Activated CD4-positive, alpha-beta memory T cell treated with anti-CD3 and anti-CD28 coated beads, Interleukin-2, amount 10 ng/mL, durations not matched to agents 7 days and 5 days (primary cell): Measurements from ENCODE around the gene ETNPPL. TPM values are rescaled to one million over a fixed set of nuclear protein-coding genes. Genes with fewer than 3 reads are reported as not detected.

Experiments used
- CTCF ChIA-PET: fragments of 350-600 bp; sonication (Branson Sonifier 250); formaldehyde crosslinking; loops from one replicate; lab custom pipeline; 2021; ENCODE audit warnings: antibody characterized with exemption, inconsistent platforms; lab: Charles Lee
- POLR2A ChIA-PET: fragments of 350-600 bp; sonication (Branson Sonifier 250); formaldehyde crosslinking; loops from one replicate; lab custom pipeline; 2021; ENCODE audit warnings: antibody characterized with exemption; lab: Charles Lee
- DNase-seq: peaks from one replicate; pipeline ENCODE4 v3.0.0-alpha.2; 2020
- H3K27ac Mint-ChIP-seq: one replicate; pipeline ENCODE4 v1.8.0; 2021; ENCODE audit warnings: mild to moderate bottlenecking, mixed read lengths
- H3K27me3 Mint-ChIP-seq: one replicate; pipeline ENCODE4 v1.8.0; 2021; ENCODE audit warnings: mixed read lengths
- H3K36me3 Mint-ChIP-seq: one replicate; pipeline ENCODE4 v1.8.0; 2021; ENCODE audit warnings: low read depth, mixed read lengths
- H3K4me1 Mint-ChIP-seq: one replicate; pipeline ENCODE4 v1.8.0; 2021; ENCODE audit warnings: mixed read lengths
- H3K4me3 Mint-ChIP-seq: one replicate; pipeline ENCODE4 v1.8.0; 2021; ENCODE audit warnings: mild to moderate bottlenecking, mixed read lengths
- H3K9me3 Mint-ChIP-seq: one replicate; pipeline ENCODE4 v1.8.0; 2021; ENCODE audit warnings: mixed read lengths
- total RNA-seq, 2 experiments: library from RNA; stranded (reverse); gene quantifications; one replicate each; pipeline ENCODE4 v1.2.3, GENCODE V29; 2021

Gene ETNPPL
- total RNA-seq, 2 experiments from 2014 or later, result not detected

DNA sequence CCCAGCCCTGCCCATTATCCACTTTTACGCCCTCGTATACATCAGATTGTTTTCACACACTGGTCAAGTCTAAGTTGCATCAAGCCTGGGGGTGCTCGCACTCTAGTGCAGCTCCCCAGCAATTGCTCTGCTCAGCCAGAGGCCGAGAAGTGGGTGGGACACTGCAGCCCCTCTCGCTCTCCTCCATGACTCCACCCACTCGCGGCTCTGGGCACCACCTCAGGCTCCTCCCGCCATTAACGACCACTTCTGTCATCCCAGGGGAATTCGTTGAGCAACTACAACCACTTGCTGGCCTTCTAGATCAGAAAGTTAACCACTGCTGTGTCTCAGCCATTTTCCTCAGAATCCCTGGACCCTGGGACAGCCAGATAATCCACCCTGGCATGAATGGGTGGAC is 53.6 kb downstream of the ETNPPL start:
- ChIA-PET POLR2A (no interaction called here), CTCF (no interaction called here)
- H3K4me3 Mint-ChIP-seq, result no peak overlapping the region
- no peak for DNase-seq
- H3K27ac Mint-ChIP-seq, result no peak overlapping the region
- no peaks in the 10 kb centered on the region for H3K27me3 Mint-ChIP-seq
- no peaks in the 10 kb centered on the region for H3K9me3 Mint-ChIP-seq
- H3K36me3 Mint-ChIP-seq, result no peaks in the 10 kb centered on the region
- H3K4me1 Mint-ChIP-seq, result no peaks in the 10 kb centered on the region

DNA sequence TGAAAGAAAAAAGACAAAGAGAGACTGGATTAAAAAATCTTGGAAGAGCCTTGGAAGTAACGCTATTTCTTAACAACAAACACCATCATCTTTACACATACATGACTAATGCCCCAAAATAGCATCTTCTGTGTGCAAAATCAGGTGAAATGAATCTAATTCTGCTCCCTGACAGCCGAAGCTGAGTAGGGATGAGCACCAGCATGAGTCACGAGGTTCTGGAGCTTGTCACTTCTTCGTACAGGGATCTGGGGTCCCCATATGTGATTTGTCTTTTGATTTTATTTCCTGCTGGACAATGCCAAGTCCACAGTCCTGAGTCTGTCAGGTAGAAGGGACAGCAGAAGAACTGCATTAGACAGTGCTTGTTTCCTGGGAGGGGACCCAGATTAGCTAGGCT is 56.6 kb downstream of the ETNPPL start:
- peaks cover 13% of the 10 kb centered on the region for H3K4me1 Mint-ChIP-seq
- CTCF ChIA-PET, result no interaction called here
- no peak overlapping the region for H3K27ac Mint-ChIP-seq
- no peak for DNase-seq
- H3K9me3 Mint-ChIP-seq, result no peaks in the 10 kb centered on the region
- H3K27me3 Mint-ChIP-seq, result no peaks in the 10 kb centered on the region
- POLR2A ChIA-PET, result no interaction called here
- H3K36me3 Mint-ChIP-seq, result no peaks in the 10 kb centered on the region
- H3K4me3 Mint-ChIP-seq, result no peak overlapping the region

DNA sequence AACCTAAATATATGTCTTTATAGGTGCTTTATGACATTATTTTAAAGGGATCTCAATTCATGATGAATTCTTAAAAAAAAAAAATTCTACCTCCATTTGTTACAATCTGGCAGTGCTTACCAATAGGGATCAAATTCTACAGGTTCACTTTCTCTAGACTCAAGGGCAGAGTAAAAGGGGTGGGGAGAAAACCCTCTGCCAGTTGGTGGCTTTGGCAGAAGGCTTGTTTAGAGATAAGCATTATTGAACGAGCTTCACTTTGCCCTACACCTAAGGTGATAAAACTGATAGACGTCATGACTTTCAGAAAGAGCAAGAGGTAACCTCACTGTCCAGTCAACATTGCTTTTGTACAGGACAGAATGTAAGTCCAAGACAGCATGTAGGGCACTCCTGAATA is 58.9 kb downstream of the ETNPPL start:
- no peaks in the 10 kb centered on the region for H3K9me3 Mint-ChIP-seq
- no peaks in the 10 kb centered on the region for H3K36me3 Mint-ChIP-seq
- no peak for DNase-seq
- CTCF ChIA-PET, result no interaction called here
- POLR2A ChIA-PET, result interaction anchor here (0.7 kb wide), 1 partner anchor 844 kb away, joined by 4 read pairs; no protein-coding TSS in a partner anchor
- peaks cover 3% of the 10 kb centered on the region for H3K27me3 Mint-ChIP-seq
- H3K4me3 Mint-ChIP-seq, result no peak overlapping the region
- H3K4me1 Mint-ChIP-seq, result peaks cover 13% of the 10 kb centered on the region
- H3K27ac Mint-ChIP-seq, result no peak overlapping the region

DNA sequence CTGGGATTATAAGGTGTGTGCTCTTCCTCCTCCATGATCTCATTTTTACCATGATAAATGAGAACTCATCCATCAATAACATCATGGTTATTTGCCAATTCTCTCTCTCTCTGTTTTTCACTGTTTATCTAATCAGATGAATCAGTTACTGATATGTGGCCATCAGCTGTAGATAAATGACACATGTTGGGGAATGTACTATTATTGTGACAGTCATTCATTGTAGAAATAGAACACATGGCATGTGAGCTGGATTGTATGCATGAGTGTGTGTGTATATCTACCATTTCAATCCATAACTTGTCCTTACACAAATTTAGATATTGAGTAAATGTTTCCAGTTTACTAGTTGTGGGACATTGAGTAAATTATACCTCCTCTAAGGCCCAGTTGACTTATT is 59.5 kb downstream of the ETNPPL start:
- peaks cover 13% of the 10 kb centered on the region for H3K4me1 Mint-ChIP-seq
- peaks cover 3% of the 10 kb centered on the region for H3K27me3 Mint-ChIP-seq
- DNase-seq, result no peak
- H3K27ac Mint-ChIP-seq, result no peak overlapping the region
- no peaks in the 10 kb centered on the region for H3K36me3 Mint-ChIP-seq
- ChIA-PET POLR2A (no interaction called here), CTCF (no interaction called here)
- H3K4me3 Mint-ChIP-seq, result no peak overlapping the region
- no peaks in the 10 kb centered on the region for H3K9me3 Mint-ChIP-seq

DNA sequence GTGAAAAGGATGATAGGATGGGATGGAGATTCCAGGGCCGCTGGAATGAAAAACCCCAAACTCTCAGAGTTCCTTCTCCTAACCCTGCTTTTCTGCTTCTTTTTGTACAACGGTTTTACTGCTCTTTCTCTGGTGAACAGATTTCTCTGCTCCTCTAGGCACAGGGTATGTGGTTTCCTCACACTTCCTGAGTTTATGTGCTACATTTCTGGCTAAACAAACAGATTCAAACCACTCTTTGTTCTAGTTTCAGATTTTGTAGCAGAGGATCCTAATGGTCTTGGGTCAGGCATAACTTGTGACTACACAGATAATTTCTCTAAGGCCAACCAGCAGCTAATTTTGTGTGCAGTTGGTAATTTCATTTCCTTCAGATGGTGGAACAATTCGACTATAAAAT is 59.9 kb downstream of the ETNPPL start:
- H3K4me1 Mint-ChIP-seq, result peaks cover 13% of the 10 kb centered on the region
- peaks cover 3% of the 10 kb centered on the region for H3K27me3 Mint-ChIP-seq
- CTCF ChIA-PET, result no interaction called here
- POLR2A ChIA-PET, result no interaction called here
- DNase-seq, result no peak
- no peaks in the 10 kb centered on the region for H3K9me3 Mint-ChIP-seq
- no peaks in the 10 kb centered on the region for H3K36me3 Mint-ChIP-seq
- H3K4me3 Mint-ChIP-seq, result no peak overlapping the region
- H3K27ac Mint-ChIP-seq, result no peak overlapping the region

DNA sequence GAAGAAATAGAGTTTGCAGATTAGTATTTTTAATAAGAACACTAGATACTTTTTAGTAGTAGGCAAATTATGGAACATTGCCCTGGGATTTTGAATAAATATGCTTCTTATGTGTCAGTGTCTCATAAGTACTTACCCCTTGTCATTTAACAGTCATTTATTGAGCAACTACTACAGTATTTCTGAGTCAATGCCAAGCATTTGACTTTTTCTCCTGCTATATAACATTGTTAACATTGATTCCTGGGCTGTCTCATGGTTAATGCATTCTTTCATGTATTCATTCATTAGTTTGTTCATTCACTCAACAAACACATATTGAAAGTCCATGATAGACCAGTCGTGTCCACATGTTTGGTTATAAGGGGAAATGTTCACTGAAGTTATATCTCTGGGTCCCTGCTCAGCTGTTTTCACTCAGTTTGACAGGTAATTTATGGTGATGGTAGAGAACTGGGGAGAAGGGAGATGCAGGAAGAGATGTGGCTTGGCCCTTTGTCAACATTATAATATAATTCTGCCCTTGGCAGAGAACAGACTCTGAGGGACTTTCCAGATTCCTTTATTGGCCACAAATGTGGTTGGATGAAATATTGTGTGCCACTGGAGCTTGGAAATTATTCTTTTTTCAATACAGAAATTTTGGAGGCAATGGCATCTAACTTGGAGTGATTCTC is 62.6 kb downstream of the ETNPPL start:
- POLR2A ChIA-PET, result no interaction called here
- Mint-ChIP-seq H3K27me3 (peaks cover 3% of the 10 kb centered on the region), H3K36me3 (no peaks in the 10 kb centered on the region), H3K4me1 (peaks cover 13% of the 10 kb centered on the region), H3K4me3 (no peak overlapping the region), H3K9me3 (no peaks in the 10 kb centered on the region), H3K27ac (no peak overlapping the region)
- CTCF ChIA-PET, result interaction anchor here (0.6 kb wide), 1 partner anchor 27 kb away, joined by 3 read pairs; no protein-coding TSS in a partner anchor
- no peak for DNase-seq

DNA sequence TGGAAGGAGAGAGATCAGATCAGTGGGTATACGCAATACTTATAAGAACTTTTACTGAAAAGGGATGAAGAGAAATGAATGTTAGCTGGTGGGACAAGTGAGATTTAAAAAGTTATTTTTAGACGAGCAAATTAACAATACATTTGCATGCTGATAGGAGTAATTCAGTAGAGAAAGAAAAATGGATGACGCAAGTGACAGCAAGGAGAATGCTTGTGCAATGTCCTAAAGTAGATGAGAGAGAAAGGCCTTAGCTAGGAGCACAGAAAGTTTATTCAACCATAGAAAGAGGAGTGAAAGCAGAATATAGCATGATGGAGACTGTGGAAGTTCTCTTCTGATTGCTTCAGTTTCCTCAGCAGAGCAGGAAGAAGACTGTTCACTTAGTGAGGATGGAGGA is 66.7 kb downstream of the ETNPPL start:
- H3K27me3 Mint-ChIP-seq, result peaks cover 3% of the 10 kb centered on the region
- CTCF ChIA-PET, result no interaction called here
- H3K27ac Mint-ChIP-seq, result no peak overlapping the region
- no peaks in the 10 kb centered on the region for H3K36me3 Mint-ChIP-seq
- no peaks in the 10 kb centered on the region for H3K4me1 Mint-ChIP-seq
- POLR2A ChIA-PET, result no interaction called here
- no peak overlapping the region for H3K4me3 Mint-ChIP-seq
- no peak for DNase-seq
- no peaks in the 10 kb centered on the region for H3K9me3 Mint-ChIP-seq

DNA sequence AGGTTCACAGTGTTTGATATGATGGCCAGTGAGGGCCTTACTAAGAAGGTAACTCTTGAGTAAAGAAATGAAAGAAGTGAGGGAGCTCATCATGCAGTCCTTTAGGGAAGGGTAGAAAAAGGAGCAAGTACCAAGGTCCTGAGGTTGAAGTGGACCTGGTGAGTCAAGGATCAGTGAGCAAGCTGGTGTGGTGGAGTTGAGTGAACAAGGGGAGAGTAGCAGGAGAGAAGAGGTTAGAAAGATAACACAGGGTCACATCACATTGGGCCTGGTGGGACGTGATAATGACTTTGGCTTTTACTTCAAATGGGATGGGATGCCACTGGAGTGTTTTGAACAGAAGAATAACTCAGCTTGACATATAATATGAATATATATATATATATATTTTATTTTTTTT is 67.8 kb downstream of the ETNPPL start:
- no peak overlapping the region for H3K4me3 Mint-ChIP-seq
- ChIA-PET POLR2A (no interaction called here), CTCF (no interaction called here)
- no peak overlapping the region for H3K27ac Mint-ChIP-seq
- peaks cover under 1% of the 10 kb centered on the region for H3K27me3 Mint-ChIP-seq
- no peaks in the 10 kb centered on the region for H3K4me1 Mint-ChIP-seq
- no peaks in the 10 kb centered on the region for H3K36me3 Mint-ChIP-seq
- no peaks in the 10 kb centered on the region for H3K9me3 Mint-ChIP-seq
- DNase-seq, result no peak

DNA sequence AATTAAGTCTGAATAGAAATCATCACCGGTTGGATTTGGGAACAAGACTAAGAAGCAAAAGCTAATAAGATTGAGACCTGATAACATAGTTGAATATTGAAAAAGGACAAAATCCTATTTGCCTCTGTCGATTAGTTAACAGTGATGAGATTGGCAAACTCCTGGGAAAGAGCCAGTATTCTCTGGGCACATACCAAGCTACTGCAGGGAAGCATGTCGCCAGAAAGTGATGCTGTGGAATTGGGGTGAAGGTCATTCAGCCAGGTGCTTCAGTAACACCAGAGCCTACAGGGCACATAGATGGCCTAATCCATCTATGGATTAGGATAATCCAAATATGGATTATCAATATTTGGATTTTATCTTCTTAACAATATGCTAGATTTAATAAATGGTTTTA is 68.4 kb downstream of the ETNPPL start:
- Mint-ChIP-seq H3K9me3 (no peaks in the 10 kb centered on the region), H3K27me3 (no peaks in the 10 kb centered on the region), H3K4me3 (no peak overlapping the region), H3K36me3 (no peaks in the 10 kb centered on the region), H3K27ac (no peak overlapping the region), H3K4me1 (no peaks in the 10 kb centered on the region)
- ChIA-PET POLR2A (no interaction called here), CTCF (no interaction called here)
- no peak for DNase-seq

DNA sequence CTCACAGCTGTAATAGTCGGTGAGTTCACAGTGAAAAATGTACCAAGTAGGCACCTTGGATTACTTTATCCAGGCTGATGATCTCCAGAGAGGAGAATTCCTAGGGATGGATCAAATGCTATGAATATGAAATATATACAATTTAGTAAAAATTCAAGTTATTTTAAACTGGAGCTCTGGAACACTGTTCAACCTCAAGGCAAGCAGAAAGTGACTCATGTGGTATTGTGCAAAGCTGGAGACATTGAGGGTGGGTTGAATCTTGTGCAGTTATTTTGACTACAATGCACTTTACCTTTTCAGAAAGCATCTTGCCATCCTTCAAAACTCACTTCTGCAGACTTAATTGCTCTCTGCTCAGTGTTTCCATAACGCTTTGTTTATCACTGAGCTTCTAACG is 69.0 kb downstream of the ETNPPL start:
- no peaks in the 10 kb centered on the region for H3K27me3 Mint-ChIP-seq
- no peak overlapping the region for H3K4me3 Mint-ChIP-seq
- ChIA-PET POLR2A (no interaction called here), CTCF (no interaction called here)
- no peaks in the 10 kb centered on the region for H3K4me1 Mint-ChIP-seq
- H3K36me3 Mint-ChIP-seq, result no peaks in the 10 kb centered on the region
- no peak overlapping the region for H3K27ac Mint-ChIP-seq
- no peaks in the 10 kb centered on the region for H3K9me3 Mint-ChIP-seq
- no peak for DNase-seq

DNA sequence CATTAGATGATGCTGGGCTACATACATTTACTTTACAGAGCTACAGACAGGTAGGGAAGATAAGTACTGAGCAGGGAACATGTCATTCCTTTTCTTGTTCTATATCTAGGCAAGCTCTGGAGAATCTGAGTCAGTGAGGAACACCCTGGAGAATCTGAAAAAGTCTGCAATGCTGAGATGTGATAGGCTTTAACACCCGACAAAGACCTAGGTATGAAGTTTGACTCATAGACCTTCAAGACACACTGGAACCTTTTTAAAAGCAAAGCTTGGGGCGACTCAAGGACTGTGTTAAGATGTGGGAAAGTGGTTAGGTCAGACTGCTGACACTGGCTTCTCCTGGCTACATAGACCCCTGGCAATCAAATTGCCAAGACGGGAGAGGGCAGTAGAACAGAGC is 69.6 kb downstream of the ETNPPL start:
- H3K4me1 Mint-ChIP-seq, result no peaks in the 10 kb centered on the region

More for the DNA sequence above, 69.6 kb downstream of the ETNPPL start:
- Mint-ChIP-seq H3K27ac (no peak overlapping the region), H3K36me3 (no peaks in the 10 kb centered on the region), H3K4me3 (no peak overlapping the region), H3K9me3 (no peaks in the 10 kb centered on the region), H3K27me3 (no peaks in the 10 kb centered on the region)
- ChIA-PET CTCF (no interaction called here), POLR2A (no interaction called here)
- no peak for DNase-seq

Other genes starting within 250 kb of the ETNPPL start
- gene RPL34, start 142.5 kb downstream of the ETNPPL start, total RNA-seq, result 1,000 to 10,000 TPM; 1,156 to 1,199 TPM
- 10 to 100 TPM; 81.4 to 85.1 TPM for gene OSTC, start 112.5 kb downstream of the ETNPPL start, total RNA-seq